Heart left ventricle (tissue), 13 donors: ENCODE data around the gene NEK8.

Experiments used
- POLR2A ChIP-seq, 2 donors: fragments of 450-650 bp; IDR thresholded peaks; one replicate each; pipeline ENCODE4 v1.6.1; 2017; ENCODE audit warnings: antibody characterized with exemption in 2 of 2, mild to moderate bottlenecking in 2 of 2, moderate library complexity in 2 of 2
- TF ChIP-seq, protein P1 (sequence below), 12 donors: fragments of 200-600 bp; sonication (generic) in 4 of 12; IDR thresholded peaks; one replicate each; pipeline versions ENCODE4 v1.5.0 to v1.8.0; 2018 to 2022; ENCODE audit warnings: antibody characterized with exemption in 12 of 12, mild to moderate bottlenecking in 5 of 12
- donor health status: ischemic (EF 13 %, LVEDD 7.1; RV severe dilation, severe dysfunction).
- donor health status: DM: no; HTN: yes; CAD: no.
- donor health status: DM: no; HTN: no; CAD: no.
- donor health status: ischemic (EF 25% LVEDD 6.9; RV normal size, moderate dysfunction).
- donor health status: ischemic (EF 25% LVEDD 5.7; RV mildly dilated, moderate dysfunction).
- donor health status: ischemic (EF 35%, LVEDD 5.7; RV mildly dilated, moderate dysfunction).
- donor health status: nonischemic (EF 11% LVEDD 7.7; RV severe dilation, severe dysfunction).
- donor health status: DM: yes; HTN: yes; CAD: no.
- donor health status: PGD.
- donor health status: ischemic (EF 29% LVEDD 5.4; RV normal size, mild dysfunction).
- donor health status: nonischemic (EF 23%, LVEDD 6.1; RV moderate dilation, normal function).

- TF ChIP-seq, protein P1, sequence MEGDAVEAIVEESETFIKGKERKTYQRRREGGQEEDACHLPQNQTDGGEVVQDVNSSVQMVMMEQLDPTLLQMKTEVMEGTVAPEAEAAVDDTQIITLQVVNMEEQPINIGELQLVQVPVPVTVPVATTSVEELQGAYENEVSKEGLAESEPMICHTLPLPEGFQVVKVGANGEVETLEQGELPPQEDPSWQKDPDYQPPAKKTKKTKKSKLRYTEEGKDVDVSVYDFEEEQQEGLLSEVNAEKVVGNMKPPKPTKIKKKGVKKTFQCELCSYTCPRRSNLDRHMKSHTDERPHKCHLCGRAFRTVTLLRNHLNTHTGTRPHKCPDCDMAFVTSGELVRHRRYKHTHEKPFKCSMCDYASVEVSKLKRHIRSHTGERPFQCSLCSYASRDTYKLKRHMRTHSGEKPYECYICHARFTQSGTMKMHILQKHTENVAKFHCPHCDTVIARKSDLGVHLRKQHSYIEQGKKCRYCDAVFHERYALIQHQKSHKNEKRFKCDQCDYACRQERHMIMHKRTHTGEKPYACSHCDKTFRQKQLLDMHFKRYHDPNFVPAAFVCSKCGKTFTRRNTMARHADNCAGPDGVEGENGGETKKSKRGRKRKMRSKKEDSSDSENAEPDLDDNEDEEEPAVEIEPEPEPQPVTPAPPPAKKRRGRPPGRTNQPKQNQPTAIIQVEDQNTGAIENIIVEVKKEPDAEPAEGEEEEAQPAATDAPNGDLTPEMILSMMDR (IDR thresholded peaks at IDR 0.05): no peak
- TF ChIP-seq POLR2A (IDR thresholded peaks at IDR 0.05): no peak
Measured at GRCh38 chr17:28723159-28723835, 5.3 kb upstream of the NEK8 start.
